Keratinocyte (primary cell): Measurements from ENCODE around the gene FHIT.

Experiments
- CTCF ChIP-seq, 3 experiments: IDR thresholded peaks in 1 of 3; conservative IDR thresholded peaks in 1 of 3; optimal IDR thresholded peaks in 1 of 3; 2 replicates in 2 of 3; 3 replicates in 1 of 3; pipeline versions ENCODE3 to v1.5.1; 2011; ENCODE audit warnings: low read length in 3 of 3, mild to moderate bottlenecking in 3 of 3, moderate library complexity in 2 of 3, control low read depth in 1 of 3, inconsistent platforms in 1 of 3; ENCODE audit not compliant: insufficient read depth in 2 of 3; ENCODE audit errors: extremely low read depth in 1 of 3
- EZH2 ChIP-seq: IDR thresholded peaks from one replicate; pipeline ENCODE4 v1.6.1; 2012; ENCODE audit warnings: inconsistent platforms, mild to moderate bottlenecking, low read length, moderate library complexity

GRCh38 chr3:59845386-59845785 is 1405.9 kb downstream of the FHIT start:
- TF ChIP-seq CTCF (optimal IDR thresholded peaks at IDR 0.05 in 1 of 3, IDR thresholded peaks at IDR 0.05 in 1 of 3, conservative IDR thresholded peaks at IDR 0.05 in 1 of 3; ENCODE audit: extremely low read depth in 1 of 3, insufficient read depth in 2 of 3, low read length in 3 of 3), result no peak
- no peak for TF ChIP-seq EZH2
